Liver (tissue), 9 donors: ENCODE data around the gene ABHD16B. TPM values are rescaled to one million over a fixed set of nuclear protein-coding genes. Genes with fewer than 3 reads are reported as not detected.

Source experiments
- DNase-seq: peaks from one replicate; pipeline ENCODE4 v3.0.0-alpha.2; 2017; ENCODE audit warnings: low spot score
- H3K27ac ChIP-seq, 2 donors: one replicate each; pipeline ENCODE4 v1.7.0; 2013; ENCODE audit warnings: inconsistent platforms in 2 of 2, low read length in 2 of 2, control low read depth in 1 of 2, low read depth in 1 of 2, mild to moderate bottlenecking in 1 of 2
- H3K27me3 ChIP-seq, 4 donors: one replicate each; pipeline versions ENCODE4 v1.6.1 to v1.7.0; 2013; ENCODE audit warnings: low read length in 3 of 4, inconsistent platforms in 1 of 4, mild to moderate bottlenecking in 1 of 4, moderate library complexity in 1 of 4; ENCODE audit not compliant: control insufficient read depth in 4 of 4, insufficient read depth in 4 of 4
- H3K36me3 ChIP-seq, 4 donors: one replicate each; pipeline versions ENCODE4 v1.6.1 to v1.7.0; 2013; ENCODE audit warnings: low read length in 3 of 4, mild to moderate bottlenecking in 3 of 4, low read depth in 1 of 4, moderate library complexity in 1 of 4; ENCODE audit not compliant: control insufficient read depth in 4 of 4, insufficient read depth in 3 of 4
- H3K4me1 ChIP-seq, 4 donors: one replicate each; pipeline versions ENCODE4 v1.6.1 to v1.7.0; 2013; ENCODE audit warnings: low read length in 3 of 4, mild to moderate bottlenecking in 3 of 4, moderate library complexity in 1 of 4; ENCODE audit not compliant: control insufficient read depth in 4 of 4, insufficient read depth in 4 of 4
- H3K4me3 ChIP-seq, 3 donors: one replicate each; pipeline versions ENCODE4 v1.6.1 to v1.7.0; 2013; ENCODE audit warnings: low read length in 3 of 3, control low read depth in 1 of 3, low read depth in 1 of 3, mild to moderate bottlenecking in 1 of 3
- H3K9ac ChIP-seq, 2 donors: one replicate each; pipeline ENCODE4 v1.7.0; 2013; ENCODE audit warnings: low read length in 2 of 2, mild to moderate bottlenecking in 2 of 2, moderate library complexity in 2 of 2, control low read depth in 1 of 2, low read depth in 1 of 2
- H3K9me3 ChIP-seq, 4 donors: one replicate each; pipeline versions ENCODE4 v1.6.1 to v1.7.0; 2013; ENCODE audit warnings: low read length in 3 of 4; ENCODE audit not compliant: control insufficient read depth in 4 of 4
- CTCF ChIP-seq: fragments of 150-350 bp; IDR thresholded peaks from 2 replicates; pipeline ENCODE4 v1.5.1; 2017; ENCODE audit warnings: improper control_type of control experiment, low read depth, low read length; ENCODE audit not compliant: missing input control
- FOXA1 ChIP-seq: IDR thresholded peaks from 2 replicates; pipeline ENCODE4 v1.6.1; 2016; ENCODE audit warnings: antibody characterized with exemption
- FOXA2 ChIP-seq: IDR thresholded peaks from 2 replicates; pipeline ENCODE4 v1.6.1; 2016; ENCODE audit warnings: antibody characterized with exemption
- GABPA ChIP-seq, 2 donors: IDR thresholded peaks in 1 of 2; conservative IDR thresholded peaks in 1 of 2; 2 replicates each; pipeline ENCODE4 v1.6.1; 2016; ENCODE audit warnings: antibody characterized with exemption in 2 of 2, mild to moderate bottlenecking in 1 of 2, moderate library complexity in 1 of 2
- MAX ChIP-seq: IDR thresholded peaks from 2 replicates; pipeline ENCODE4 v1.6.1; 2016; ENCODE audit warnings: antibody characterized with exemption
- NR2F2 ChIP-seq: IDR thresholded peaks from 2 replicates; pipeline ENCODE4 v1.6.1; 2016; ENCODE audit warnings: antibody characterized with exemption
- RAD21 ChIP-seq, 2 donors: IDR thresholded peaks; 2 replicates each; pipeline ENCODE4 v1.6.1; 2016; ENCODE audit warnings: antibody characterized with exemption in 2 of 2, mild to moderate bottlenecking in 2 of 2
- REST ChIP-seq: IDR thresholded peaks from 2 replicates; pipeline ENCODE4 v1.6.1; 2016; ENCODE audit warnings: antibody characterized with exemption, mild to moderate bottlenecking
- RXRA ChIP-seq, 2 donors: IDR thresholded peaks; 2 replicates each; pipeline ENCODE4 v1.6.1; 2017 to 2018; ENCODE audit warnings: antibody characterized with exemption in 2 of 2, mild to moderate bottlenecking in 1 of 2
- SP1 ChIP-seq: IDR thresholded peaks from 2 replicates; pipeline ENCODE4 v1.6.1; 2018; ENCODE audit warnings: antibody characterized with exemption, mild to moderate bottlenecking
- TAF1 ChIP-seq: conservative IDR thresholded peaks from 2 replicates; pipeline ENCODE4 v1.6.1; 2016; ENCODE audit warnings: antibody characterized with exemption, mild to moderate bottlenecking
- YY1 ChIP-seq: IDR thresholded peaks from 2 replicates; pipeline ENCODE4 v1.6.1; 2016; ENCODE audit warnings: antibody characterized with exemption, mild to moderate bottlenecking
- ZBTB33 ChIP-seq: IDR thresholded peaks from 2 replicates; pipeline ENCODE4 v1.6.1; 2016; ENCODE audit warnings: antibody characterized with exemption
- WGBS: extraction: QIAGEN DNeasy Blood & Tissue Kit; methylation state at CpG from one replicate; pipeline ENCODE4 v1.1.7; 2013; 5-methylcytosine and 5-hydroxymethylcytosine counted together
- polyA plus RNA-seq, 2 donors: library from polyadenylated mRNA; stranded (reverse) in 1 of 2; unstranded in 1 of 2; fragments of 200-250 nt in 1 of 2; fragments of >200 nt in 1 of 2; fragmentation: Nextera tagmentation in 1 of 2; extraction: Ambion mirVana in 1 of 2; gene quantifications; one replicate each; pipeline versions ENCODE4 v1.2.1 to v1.2.3, GENCODE V29; 2013 to 2015
- total RNA-seq, 2 donors: library from RNA; depleted of rRNA; stranded (reverse); fragments of >200 nt; gene quantifications; one replicate each; pipeline ENCODE4 v1.2.3, GENCODE V29; 2014
- TF ChIP-seq, protein P1 (sequence below): IDR thresholded peaks from 2 replicates; pipeline ENCODE4 v1.6.1; 2016; ENCODE audit warnings: antibody characterized with exemption
- donor health status: healthy.
- donor health status: healthy.
- donor health status: healthy.
- donor health status: healthy.
- donor health status: healthy.

ABHD16B gene
- total and polyA plus RNA-seq, 4 donors, result 0.10 TPM; not detected in 3

DNA sequence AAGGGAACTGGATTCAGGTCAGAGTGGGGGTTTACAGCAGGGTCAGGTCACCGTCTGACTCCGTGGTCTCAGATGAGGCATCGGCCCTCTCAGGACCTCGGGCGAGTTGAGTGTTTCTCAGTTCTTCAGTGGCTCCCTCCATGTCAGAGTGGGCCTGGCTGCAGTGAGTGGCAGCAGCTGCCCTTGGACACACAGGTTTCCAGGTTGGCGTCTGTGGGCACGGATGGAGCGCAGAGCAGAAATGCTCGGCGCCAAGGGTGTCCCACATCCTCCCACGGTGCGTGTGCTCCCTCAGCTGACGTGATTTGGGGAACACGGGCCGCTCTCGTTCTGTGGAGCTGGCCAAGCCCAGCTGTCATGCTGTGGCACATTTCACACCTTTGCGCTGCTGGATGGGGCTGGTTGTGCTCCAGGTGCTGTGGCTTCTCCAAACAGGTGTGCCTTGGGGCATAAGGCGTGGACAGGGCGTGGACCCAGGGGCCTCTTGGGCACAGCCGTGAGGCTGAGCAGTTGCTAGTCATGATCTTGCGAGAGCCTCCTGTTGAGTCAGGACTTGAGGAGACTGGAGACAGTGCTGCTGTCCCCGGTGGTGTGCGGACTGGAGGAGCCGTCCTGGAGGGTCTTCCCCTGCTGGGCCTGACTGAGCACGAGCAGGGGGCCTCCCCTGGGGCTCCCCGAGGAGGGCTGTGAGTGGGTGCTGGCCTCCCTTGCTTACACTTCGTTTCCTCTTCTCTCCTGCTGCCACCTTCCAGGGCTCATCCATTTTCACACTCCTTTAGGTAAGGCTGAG is 24.2 kb downstream of the ABHD16B start:
- TF ChIP-seq, protein P1, sequence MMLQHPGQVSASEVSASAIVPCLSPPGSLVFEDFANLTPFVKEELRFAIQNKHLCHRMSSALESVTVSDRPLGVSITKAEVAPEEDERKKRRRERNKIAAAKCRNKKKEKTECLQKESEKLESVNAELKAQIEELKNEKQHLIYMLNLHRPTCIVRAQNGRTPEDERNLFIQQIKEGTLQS, result no peak
- TF ChIP-seq NR2F2 (no peak), FOXA1 (no peak), RXRA (IDR thresholded peaks at IDR 0.05) (no peak), YY1 (no peak), CTCF (no peak), GABPA (IDR thresholded peaks at IDR 0.05 in 1 of 2, conservative IDR thresholded peaks at IDR 0.05 in 1 of 2) (no peak), MAX (no peak), SP1 (no peak)
- WGBS, result 92% methylated on average over 27 of the region's 27 CpGs
- Histone ChIP-seq H3K27me3 (no peaks in the 10 kb centered on the region), H3K36me3 (peaks cover 0 to 61% (median 16%) of the 10 kb centered on the region in 4 donors), H3K4me3 (no peak overlapping the region), H3K9me3 (no peaks in the 10 kb centered on the region), H3K27ac (no peak overlapping the region), H3K9ac (no peak overlapping the region), H3K4me1 (peaks cover 4 to 16% (median 13%) of the 10 kb centered on the region in 4 donors)
- DNase-seq, result no peak

DNA sequence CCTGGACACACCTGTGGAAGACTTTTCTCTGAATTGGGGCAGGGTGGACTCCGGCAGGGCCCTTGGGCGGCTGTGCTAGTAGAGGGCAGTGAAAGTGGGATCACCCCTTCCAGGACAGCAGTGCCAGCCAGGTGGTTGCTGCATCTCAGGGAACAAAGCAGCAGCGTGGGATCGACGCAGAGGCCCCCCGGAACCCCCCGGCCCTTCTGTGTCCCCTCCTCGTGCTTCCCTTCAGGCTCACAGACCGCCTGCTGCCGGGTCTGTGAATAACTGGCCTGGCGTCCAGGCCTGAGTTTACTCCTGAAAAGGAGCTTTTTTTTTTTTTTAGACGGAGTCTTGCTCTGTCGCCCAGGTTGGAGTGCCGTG is 24.7 kb downstream of the ABHD16B start:
- WGBS, result 96% methylated on average over 14 of the region's 14 CpGs
- Histone ChIP-seq H3K9me3 (no peaks in the 10 kb centered on the region), H3K27me3 (no peaks in the 10 kb centered on the region), H3K36me3 (peaks cover 5 to 64% (median 19%) of the 10 kb centered on the region in 4 donors), H3K4me3 (no peak overlapping the region), H3K9ac (no peak overlapping the region), H3K4me1 (peaks cover 4 to 16% (median 13%) of the 10 kb centered on the region in 4 donors), H3K27ac (no peak overlapping the region)
- no peak for DNase-seq
- TF ChIP-seq ZBTB33 (no peak), REST (no peak), CTCF (no peak), TAF1 (no peak), GABPA (IDR thresholded peaks at IDR 0.05 in 1 of 2, conservative IDR thresholded peaks at IDR 0.05 in 1 of 2) (no peak), RXRA (IDR thresholded peaks at IDR 0.05) (no peak), NR2F2 (no peak), RAD21 (IDR thresholded peaks at IDR 0.05) (no peak), FOXA2 (no peak)
